SK-N-MC (cell line): ENCODE measurements around the gene FBXO41.

ENCODE experiments used
- DNase-seq: peaks from one replicate; pipeline ENCODE4 v3.0.0-alpha.2; 2011; ENCODE audit warnings: low read depth, low spot score
- H3K27ac ChIP-seq: fragments of 200-600 bp; sonication (generic); 2 replicates; pipeline ENCODE4 v1.5.1; 2016; ENCODE audit warnings: mixed run types
- H3K36me3 ChIP-seq: fragments of 200-600 bp; sonication (generic); 2 replicates; pipeline ENCODE4 v1.6.1; 2017; ENCODE audit warnings: antibody characterized with exemption, low read length, mixed read lengths; ENCODE audit not compliant: insufficient read depth
- H3K4me3 ChIP-seq: fragments of 200-600 bp; sonication (generic); 2 replicates; pipeline ENCODE4 v1.5.1; 2016
- H3K9ac ChIP-seq: fragments of 200-600 bp; sonication (generic); 2 replicates; pipeline ENCODE4 v1.8.0; 2017; ENCODE audit warnings: mixed run types, mixed read lengths; ENCODE audit not compliant: insufficient read length
- H3K9me3 ChIP-seq: fragments of 200-600 bp; sonication (generic); 2 replicates; pipeline ENCODE4 v1.6.1; 2017; ENCODE audit warnings: low read depth, mild to moderate bottlenecking, antibody characterized with exemption, low read length, moderate library complexity, mixed read lengths
- EZH2 ChIP-seq: fragments of 200-600 bp; sonication (generic); IDR thresholded peaks from one replicate; pipeline ENCODE4 v1.6.1; 2017; ENCODE audit warnings: antibody characterized with exemption
- FOXP2 ChIP-seq: optimal IDR thresholded peaks from 2 replicates; pipeline ENCODE3; 2011; ENCODE audit warnings: mild to moderate bottlenecking, moderate library complexity; ENCODE audit not compliant: insufficient read depth; ENCODE audit errors: extremely low read length, control extremely low read depth
- POLR2AphosphoS5 ChIP-seq: IDR thresholded peaks from 2 replicates; pipeline ENCODE4 v1.6.1; 2012; ENCODE audit warnings: mild to moderate bottlenecking, low read depth, low read length, borderline replicate concordance

The FBXO41 gene

GRCh38 chr2:73279852-73280251 is 4.4 kb downstream of the FBXO41 start:
- Histone ChIP-seq H3K27ac (no peak overlapping the region), H3K4me3 (no peak overlapping the region), H3K36me3 (no peaks in the 10 kb centered on the region), H3K9me3 (no peaks in the 10 kb centered on the region), H3K9ac (no peak overlapping the region)
- TF ChIP-seq FOXP2 (no peak), POLR2AphosphoS5 (no peak), EZH2 (no peak)
- DNase-seq = no peak

DNA sequence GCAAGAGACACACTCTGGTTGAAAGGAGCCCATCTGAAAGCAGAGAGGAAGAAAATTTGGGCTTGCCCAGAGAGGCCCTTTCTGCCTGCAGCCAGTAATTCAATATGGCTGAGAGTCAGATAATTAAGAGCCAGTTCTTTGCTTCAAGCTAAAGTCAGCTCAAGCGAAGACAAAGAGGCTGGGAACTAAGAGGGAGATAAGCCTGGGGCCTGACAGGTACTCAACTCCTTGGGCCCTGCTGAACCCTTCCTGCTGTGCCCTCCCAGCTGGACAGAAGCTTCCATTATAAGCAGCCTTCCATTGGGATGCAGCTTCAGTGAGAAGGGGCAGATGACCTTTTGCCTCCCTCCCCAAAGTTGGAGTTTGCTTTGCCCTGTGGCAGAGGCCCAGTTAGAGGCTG is 12.0 kb downstream of the FBXO41 start:
- no peak overlapping the region for H3K4me3 ChIP-seq
- H3K9ac ChIP-seq = no peak overlapping the region
- TF ChIP-seq EZH2 (no peak), FOXP2 (no peak), POLR2AphosphoS5 (no peak)
- DNase-seq = no peak
- no peaks in the 10 kb centered on the region for H3K36me3 ChIP-seq
- H3K9me3 ChIP-seq = no peaks in the 10 kb centered on the region
- no peak overlapping the region for H3K27ac ChIP-seq

GRCh38 chr2:73269686-73270465 is 14.4 kb downstream of the FBXO41 start:
- DNase-seq = no peak
- H3K36me3 ChIP-seq = no peaks in the 10 kb centered on the region
- TF ChIP-seq POLR2AphosphoS5 (no peak), EZH2 (no peak), FOXP2 (no peak)
- H3K27ac ChIP-seq = no peak overlapping the region
- H3K9me3 ChIP-seq = no peaks in the 10 kb centered on the region
- no peak overlapping the region for H3K9ac ChIP-seq
- no peak overlapping the region for H3K4me3 ChIP-seq

- no peak overlapping the region for H3K9ac ChIP-seq
- H3K36me3 ChIP-seq = no peaks in the 10 kb centered on the region
- no peaks in the 10 kb centered on the region for H3K9me3 ChIP-seq
- TF ChIP-seq FOXP2 (no peak), POLR2AphosphoS5 (no peak), EZH2 (no peak)
- no peak for DNase-seq
- H3K4me3 ChIP-seq = no peak overlapping the region
- H3K27ac ChIP-seq = no peak overlapping the region
These were observed 15.2 kb downstream of the FBXO41 start for GRCh38 chr2:73268830-73269685.

- Histone ChIP-seq H3K4me3 (no peak overlapping the region), H3K9me3 (no peaks in the 10 kb centered on the region), H3K27ac (no peak overlapping the region), H3K9ac (no peak overlapping the region), H3K36me3 (no peaks in the 10 kb centered on the region)
- TF ChIP-seq POLR2AphosphoS5 (no peak), EZH2 (no peak), FOXP2 (no peak)
- DNase-seq = no peak
These were observed 15.9 kb downstream of the FBXO41 start for GRCh38 chr2:73268366-73268829.

- no peak for DNase-seq
- Histone ChIP-seq H3K9me3 (no peaks in the 10 kb centered on the region), H3K27ac (no peak overlapping the region), H3K9ac (no peak overlapping the region), H3K4me3 (no peak overlapping the region), H3K36me3 (no peaks in the 10 kb centered on the region)
- TF ChIP-seq EZH2 (no peak), POLR2AphosphoS5 (no peak), FOXP2 (no peak)
These were observed 17.3 kb downstream of the FBXO41 start for GRCh38 chr2:73267008-73267407.

DNA sequence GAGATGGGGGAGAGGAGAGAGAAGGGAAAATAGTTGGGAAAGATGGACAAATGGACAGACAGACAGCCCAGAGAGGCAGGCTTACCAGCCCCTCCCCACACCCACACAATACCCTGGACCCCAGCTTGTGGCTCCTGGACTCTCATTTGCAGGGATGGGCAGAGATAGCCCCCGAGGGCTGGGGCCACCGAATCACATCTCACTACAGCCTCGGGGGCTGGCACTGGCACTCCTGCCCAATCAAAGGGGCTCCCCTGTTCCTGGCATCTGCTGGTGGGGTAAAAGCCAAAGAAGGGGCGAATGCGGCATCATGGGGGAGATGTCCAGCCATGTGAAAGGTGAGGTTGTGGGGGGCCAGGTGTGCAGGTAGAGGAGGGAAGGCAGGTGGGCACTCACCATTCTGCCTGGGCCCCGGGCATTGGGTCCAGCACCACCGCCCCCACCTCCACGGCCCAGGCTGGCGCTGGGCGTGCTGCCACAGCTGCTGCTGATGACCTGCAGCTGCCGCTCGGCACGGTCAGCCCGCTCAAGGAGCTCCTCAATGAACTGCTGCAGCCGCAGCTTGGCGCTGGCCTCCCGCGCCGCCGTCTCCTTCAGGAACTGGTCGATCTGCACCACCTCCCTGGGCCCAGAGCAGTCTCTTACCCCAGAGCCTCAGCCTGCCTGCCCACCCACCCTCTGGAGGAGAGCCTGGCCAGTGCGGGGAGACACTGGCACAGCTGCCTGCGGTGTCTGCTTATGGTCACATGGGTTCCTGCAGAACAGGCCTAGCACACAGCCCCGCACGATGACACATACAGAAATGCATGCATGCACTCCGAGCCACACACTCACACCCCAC is 18.0 kb downstream of the FBXO41 start:
- H3K4me3 ChIP-seq = no peak overlapping the region
- no peak for DNase-seq
- no peak overlapping the region for H3K27ac ChIP-seq
- no peaks in the 10 kb centered on the region for H3K9me3 ChIP-seq
- no peak overlapping the region for H3K9ac ChIP-seq
- TF ChIP-seq POLR2AphosphoS5 (no peak), FOXP2 (no peak), EZH2 (no peak)
- H3K36me3 ChIP-seq = no peaks in the 10 kb centered on the region
